IMR-90 (cell line): ENCODE data around the gene MTFR1L. TPM values are rescaled to one million over a fixed set of nuclear protein-coding genes. Genes with fewer than 3 reads are reported as not detected.

ENCODE experiments used
- ATAC-seq: fragments of 200-7000 bp; cut with Tn5 transposase; 2 replicates; pipeline ENCODE4 v1.9.1; 2020; ENCODE audit warnings: low read depth, mild to moderate bottlenecking, moderate library complexity
- BruUV-seq: library from RNA; stranded (reverse); fragments of 400-500 nt; replicated peaks from 2 replicates; lab custom pipeline; 2021; lab: Mats Ljungman, UMichigan
- CTCF ChIA-PET: fragments of 300-600 bp; formaldehyde crosslinking; extraction: SDS; loops from one replicate; lab custom pipeline; 2021; ENCODE audit warnings: antibody characterized with exemption; lab: Yijun Ruan, JAX
- POLR2A ChIA-PET: fragments of 300-600 bp; sonication (Branson Sonifier 250); formaldehyde crosslinking; loops from one replicate; lab custom pipeline; 2022; ENCODE audit warnings: antibody characterized with exemption; ENCODE audit not compliant: unreplicated experiment; lab: Charles Lee
- DNase-seq: peaks from one replicate; pipeline ENCODE4 v3.0.0; 2013
- H2AFZ ChIP-seq: replicated peaks from 2 replicates; pipeline ENCODE3; 2013; ENCODE audit warnings: low read length, mild to moderate bottlenecking; ENCODE audit not compliant: poor library complexity
- H2AK5ac ChIP-seq: 2 replicates; pipeline ENCODE4 v1.6.1; 2013; ENCODE audit warnings: low read depth, low read length, inconsistent platforms
- H2AK9ac ChIP-seq: replicated peaks from 2 replicates; pipeline ENCODE3; 2013; ENCODE audit warnings: mild to moderate bottlenecking, low read depth, low read length, moderate library complexity; ENCODE audit not compliant: poor library complexity
- H2BK120ac ChIP-seq: 2 replicates; pipeline ENCODE4 v1.6.1; 2013; ENCODE audit warnings: low read depth, low read length, inconsistent platforms
- H2BK15ac ChIP-seq: 3 replicates; pipeline ENCODE4 v1.6.1; 2013; ENCODE audit warnings: low read depth, low read length, inconsistent platforms
- H2BK20ac ChIP-seq: 2 replicates; pipeline ENCODE4 v1.6.1; 2013; ENCODE audit warnings: low read depth, mild to moderate bottlenecking, inconsistent platforms, low read length, moderate library complexity
- H2BK5ac ChIP-seq: 2 replicates; pipeline ENCODE4 v1.6.1; 2013; ENCODE audit warnings: mild to moderate bottlenecking, low read depth, low read length, inconsistent platforms; ENCODE audit not compliant: poor library complexity, severe bottlenecking
- H3K14ac ChIP-seq: replicated peaks from 2 replicates; pipeline ENCODE4 v1.6.1; 2013; ENCODE audit warnings: low read depth, low read length, inconsistent platforms
- H3K18ac ChIP-seq: 2 replicates; pipeline ENCODE4 v1.6.1; 2013; ENCODE audit warnings: low read depth, low read length, control low read depth
- H3K23ac ChIP-seq: 2 replicates; pipeline ENCODE4 v1.6.1; 2013; ENCODE audit warnings: low read depth, low read length, inconsistent platforms
- H3K27ac ChIP-seq: 2 replicates; pipeline ENCODE4 v1.5.1; 2013; ENCODE audit warnings: mild to moderate bottlenecking, control low read depth, low read length; ENCODE audit not compliant: insufficient read depth
- H3K27me3 ChIP-seq: 2 replicates; pipeline ENCODE4 v1.6.1; 2013; ENCODE audit warnings: low read length; ENCODE audit not compliant: control insufficient read depth, insufficient read depth
- H3K36me3 ChIP-seq: 2 replicates; pipeline ENCODE4 v1.6.1; 2013; ENCODE audit warnings: low read length, mixed read lengths; ENCODE audit not compliant: control insufficient read depth, insufficient read depth
- H3K4ac ChIP-seq: 2 replicates; pipeline ENCODE4 v1.6.1; 2013; ENCODE audit warnings: low read depth, low read length, inconsistent platforms
- H3K4me1 ChIP-seq: 2 replicates; pipeline ENCODE4 v1.6.1; 2013; ENCODE audit warnings: low read length, mixed read lengths; ENCODE audit not compliant: control insufficient read depth, insufficient read depth
- H3K4me2 ChIP-seq: 2 replicates; pipeline ENCODE4 v1.6.1; 2013; ENCODE audit warnings: low read depth, mild to moderate bottlenecking, control low read depth, low read length, moderate library complexity
- H3K4me3 ChIP-seq: 2 replicates; pipeline ENCODE4 v1.5.1; 2013; ENCODE audit warnings: low read depth, mild to moderate bottlenecking, control low read depth, low read length, moderate library complexity; ENCODE audit not compliant: insufficient read depth
- H3K56ac ChIP-seq: 2 replicates; pipeline ENCODE4 v1.6.1; 2013; ENCODE audit warnings: low read length, inconsistent platforms; ENCODE audit not compliant: insufficient read depth; ENCODE audit errors: extremely low read depth
- H3K79me1 ChIP-seq, 2 experiments: 2 replicates each; pipeline ENCODE4 v1.6.1; 2013; ENCODE audit warnings: low read length in 2 of 2, inconsistent platforms in 1 of 2, low read depth in 1 of 2
- H3K9ac ChIP-seq: 2 replicates; pipeline ENCODE4 v1.6.1; 2013; ENCODE audit warnings: low read depth, low read length, control low read depth
- H3K9me1 ChIP-seq: 2 replicates; pipeline ENCODE4 v1.6.1; 2013; ENCODE audit warnings: low read length, inconsistent platforms; ENCODE audit not compliant: insufficient read depth
- H3K9me3 ChIP-seq: 2 replicates; pipeline ENCODE4 v1.6.1; 2013; ENCODE audit warnings: low read length; ENCODE audit not compliant: control insufficient read depth, insufficient read depth
- H4K20me1 ChIP-seq: 2 replicates; pipeline ENCODE4 v1.6.1; 2013; ENCODE audit warnings: low read length, inconsistent platforms; ENCODE audit not compliant: insufficient read depth
- H4K5ac ChIP-seq: 2 replicates; pipeline ENCODE4 v1.6.1; 2013; ENCODE audit warnings: mild to moderate bottlenecking, low read depth, low read length, control low read depth
- H4K8ac ChIP-seq, 2 experiments: 2 replicates each; pipeline ENCODE4 v1.6.1; 2013; ENCODE audit warnings: low read depth in 2 of 2, low read length in 2 of 2, control low read depth in 1 of 2, inconsistent platforms in 1 of 2
- H4K91ac ChIP-seq: 2 replicates; pipeline ENCODE4 v1.6.1; 2013; ENCODE audit warnings: low read depth, low read length, inconsistent platforms; ENCODE audit not compliant: insufficient read depth
- BHLHE40 ChIP-seq: fragments of 150-350 bp; IDR thresholded peaks from 2 replicates; pipeline ENCODE4 v1.6.1; 2016; ENCODE audit warnings: mild to moderate bottlenecking, low read depth, low read length
- CEBPB ChIP-seq: IDR thresholded peaks from 2 replicates; pipeline ENCODE4 v1.6.1; 2012; ENCODE audit warnings: low read depth, low read length, improper control_type of control experiment
- CHD1 ChIP-seq: IDR thresholded peaks from 2 replicates; pipeline ENCODE4 v1.6.1; 2012; ENCODE audit warnings: low read depth, low read length, improper control_type of control experiment
- FOS ChIP-seq: fragments of 150-350 bp; IDR thresholded peaks from 2 replicates; pipeline ENCODE4 v1.6.1; 2016; ENCODE audit warnings: low read depth, low read length
- MAFK ChIP-seq: IDR thresholded peaks from 2 replicates; pipeline ENCODE4 v1.6.1; 2012; ENCODE audit warnings: low read depth, low read length, improper control_type of control experiment
- MAZ ChIP-seq: IDR thresholded peaks from 2 replicates; pipeline ENCODE4 v1.6.1; 2012; ENCODE audit warnings: low read depth, mild to moderate bottlenecking, low read length, improper control_type of control experiment, moderate library complexity, borderline replicate concordance
- MXI1 ChIP-seq: IDR thresholded peaks from 2 replicates; pipeline ENCODE4 v1.6.1; 2012; ENCODE audit warnings: low read depth, mild to moderate bottlenecking, low read length, moderate library complexity, borderline replicate concordance
- NFE2L2 ChIP-seq: fragments of 150-350 bp; IDR thresholded peaks from 2 replicates; pipeline ENCODE4 v1.6.1; 2016; ENCODE audit warnings: low read depth, mild to moderate bottlenecking, low read length
- POLR2A ChIP-seq: IDR thresholded peaks from 2 replicates; pipeline ENCODE4 v1.6.1; 2012; ENCODE audit warnings: mild to moderate bottlenecking, low read depth, low read length
- RAD21 ChIP-seq: IDR thresholded peaks from 2 replicates; pipeline ENCODE4 v1.6.1; 2012; ENCODE audit warnings: low read length, improper control_type of control experiment
- RCOR1 ChIP-seq: IDR thresholded peaks from 2 replicates; pipeline ENCODE4 v1.6.1; 2012; ENCODE audit warnings: mild to moderate bottlenecking, low read length, improper control_type of control experiment; ENCODE audit not compliant: insufficient replicate concordance
- RFX5 ChIP-seq: IDR thresholded peaks from 2 replicates; pipeline ENCODE4 v1.8.0; 2012; ENCODE audit warnings: low read depth, mild to moderate bottlenecking, low read length, moderate library complexity
- SMC3 ChIP-seq: fragments of 150-350 bp; IDR thresholded peaks from 2 replicates; pipeline ENCODE4 v1.6.1; 2016; ENCODE audit warnings: low read depth, mild to moderate bottlenecking, antibody characterized with exemption, low read length, moderate library complexity
- WGBS, 2 experiments: methylation state at CpG; one replicate each; pipeline versions ENCODE4 v1.1.5 to v1.1.7; 2013; ENCODE audit warnings: missing lambda C conversion rate in 2 of 2; ENCODE audit not compliant: insufficient read length in 1 of 2; ENCODE audit errors: extremely low coverage in 2 of 2; 5-methylcytosine and 5-hydroxymethylcytosine counted together
- dilution Hi-C: fragments of 300-500 bp; cut with HindIII; formaldehyde crosslinking; loops from one replicate; pipeline ENCODE4 v1.14.3; 2018; ENCODE audit warnings: low sequenced_read_pairs; ENCODE audit not compliant: unreplicated experiment
- in situ Hi-C: fragments of 300-500 bp; cut with MboI; formaldehyde crosslinking; loops from 3 replicates; pipeline ENCODE4 v1.14.3; 2019; ENCODE audit warnings: low sequenced_read_pairs, inconsistent platforms, mixed read lengths
- intact Hi-C: fragments of 100-400 bp; cut with micrococcal nuclease; formaldehyde crosslinking; loops from 2 replicates; pipeline ENCODE4 v1.10.0; 2022
- polyA plus RNA-seq, 3 experiments: library from polyadenylated mRNA; depleted of rRNA; stranded (reverse); fragments of >200 nt; gene quantifications; 2 replicates each; pipeline ENCODE4 v1.2.3, GENCODE V29; 2012; ENCODE audit warnings: low replicate concordance in 1 of 3
- total RNA-seq: library from RNA; depleted of rRNA; stranded (reverse); fragments of >200 nt; gene quantifications from 2 replicates; pipeline ENCODE4 v1.2.3, GENCODE V29; 2012
- TF ChIP-seq, protein P1 (sequence below): conservative IDR thresholded peaks from 2 replicates; pipeline ENCODE4 v1.5.1; 2012; ENCODE audit warnings: mild to moderate bottlenecking, low read depth, low read length, improper control_type of control experiment
- TF ChIP-seq, protein P2 (sequence below): fragments of 150-350 bp; IDR thresholded peaks from 2 replicates; pipeline ENCODE4 v1.6.1; 2016; ENCODE audit warnings: low read depth, mild to moderate bottlenecking, low read length, moderate library complexity, borderline replicate concordance
- TF ChIP-seq, protein P3 (sequence below): fragments of 150-350 bp; IDR thresholded peaks from 2 replicates; pipeline ENCODE4 v1.6.1; 2017; ENCODE audit warnings: mild to moderate bottlenecking, antibody characterized with exemption, low read length, low read depth

Gene MTFR1L
- total and polyA plus RNA-seq, 2 of the 4 experiments (the other 2 are of a cell fraction), result 69.1 to 69.7 TPM

DNA sequence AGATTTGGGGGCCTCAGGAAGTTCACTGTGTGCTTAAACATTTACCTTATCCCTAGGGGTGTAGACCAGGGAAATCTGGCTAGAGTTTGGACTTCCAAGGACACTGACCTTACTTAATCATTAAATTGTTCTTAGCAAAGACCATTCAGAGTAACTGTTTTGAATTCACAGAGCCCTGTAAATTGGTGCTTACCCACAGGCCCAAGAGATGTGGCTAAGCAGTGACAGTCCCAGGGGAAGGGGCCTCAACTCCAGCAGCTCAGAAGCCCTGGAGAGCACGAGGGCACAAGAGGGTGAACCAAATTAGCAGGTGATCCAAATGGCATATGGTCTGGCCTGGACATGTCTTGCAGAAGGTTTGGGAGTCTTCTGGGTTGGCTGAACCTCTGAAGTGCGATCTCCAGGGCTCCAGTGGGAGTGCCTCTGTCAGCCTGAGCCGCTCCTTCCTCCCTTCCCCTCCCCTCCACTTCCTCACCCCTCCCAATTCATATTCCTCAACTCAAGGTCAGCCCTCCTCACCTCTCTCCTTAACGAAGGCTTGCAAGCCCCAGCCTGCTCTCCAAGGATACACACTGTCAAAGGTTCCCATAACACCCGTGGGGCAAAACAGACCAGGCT is 51.4 kb downstream of the MTFR1L start:
- ChIA-PET CTCF (no interaction called here), POLR2A (interaction anchor here (0.6 kb wide), 1 partner anchor 183 kb away, joined by 3 read pairs; no protein-coding TSS in a partner anchor)
- Histone ChIP-seq H3K9me3 (no peaks in the 10 kb centered on the region), H3K4me3 (no peak overlapping the region), H3K14ac (no peak overlapping the region), H2AFZ (no peak overlapping the region), H3K4me2 (no peak overlapping the region), H3K4ac (no peak overlapping the region), H2AK9ac (no peak overlapping the region), H2BK5ac (no peak overlapping the region), H2BK15ac (no peak overlapping the region), H3K79me1 (peaks cover 44 to 52% of the 10 kb centered on the region in 2 experiments), H3K27ac (no peak overlapping the region), H2AK5ac (no peak overlapping the region), H4K20me1 (peaks cover 3% of the 10 kb centered on the region; the same call in 1 of the 2 replicates), H3K36me3 (peaks cover 18% of the 10 kb centered on the region), H4K91ac (no peak overlapping the region), H4K5ac (no peak overlapping the region), H2BK120ac (no peak overlapping the region), H4K8ac (no peak overlapping the region), H3K23ac (no peak overlapping the region), H3K9ac (no peak overlapping the region), H3K56ac (no peak overlapping the region), H3K9me1 (peaks cover 9% of the 10 kb centered on the region; the same call in 1 of the 2 replicates), H3K18ac (no peak overlapping the region), H3K4me1 (peaks cover 17% of the 10 kb centered on the region), H3K27me3 (no peaks in the 10 kb centered on the region), H2BK20ac (no peak overlapping the region)
- in situ Hi-C loops, result no loop called here
- no TSS peak for BruUV-seq
- DNase-seq (no peak), ATAC-seq (no peak)
- intact Hi-C loops, result no loop called here
- dilution Hi-C loops, result no loop called here
- WGBS, 2 experiments, result no CpG with 5 or more reads among the region's 5 CpGs
- TF ChIP-seq BHLHE40 (no peak), SMC3 (no peak), NFE2L2 (no peak), MXI1 (no peak), MAZ (no peak), RAD21 (no peak), POLR2A (no peak), FOS (no peak), CHD1 (no peak), RCOR1 (no peak), MAFK (no peak), CEBPB (no peak), RFX5 (no peak)
- TF ChIP-seq, protein P1, sequence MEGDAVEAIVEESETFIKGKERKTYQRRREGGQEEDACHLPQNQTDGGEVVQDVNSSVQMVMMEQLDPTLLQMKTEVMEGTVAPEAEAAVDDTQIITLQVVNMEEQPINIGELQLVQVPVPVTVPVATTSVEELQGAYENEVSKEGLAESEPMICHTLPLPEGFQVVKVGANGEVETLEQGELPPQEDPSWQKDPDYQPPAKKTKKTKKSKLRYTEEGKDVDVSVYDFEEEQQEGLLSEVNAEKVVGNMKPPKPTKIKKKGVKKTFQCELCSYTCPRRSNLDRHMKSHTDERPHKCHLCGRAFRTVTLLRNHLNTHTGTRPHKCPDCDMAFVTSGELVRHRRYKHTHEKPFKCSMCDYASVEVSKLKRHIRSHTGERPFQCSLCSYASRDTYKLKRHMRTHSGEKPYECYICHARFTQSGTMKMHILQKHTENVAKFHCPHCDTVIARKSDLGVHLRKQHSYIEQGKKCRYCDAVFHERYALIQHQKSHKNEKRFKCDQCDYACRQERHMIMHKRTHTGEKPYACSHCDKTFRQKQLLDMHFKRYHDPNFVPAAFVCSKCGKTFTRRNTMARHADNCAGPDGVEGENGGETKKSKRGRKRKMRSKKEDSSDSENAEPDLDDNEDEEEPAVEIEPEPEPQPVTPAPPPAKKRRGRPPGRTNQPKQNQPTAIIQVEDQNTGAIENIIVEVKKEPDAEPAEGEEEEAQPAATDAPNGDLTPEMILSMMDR, result no peak
- TF ChIP-seq, protein P2, sequence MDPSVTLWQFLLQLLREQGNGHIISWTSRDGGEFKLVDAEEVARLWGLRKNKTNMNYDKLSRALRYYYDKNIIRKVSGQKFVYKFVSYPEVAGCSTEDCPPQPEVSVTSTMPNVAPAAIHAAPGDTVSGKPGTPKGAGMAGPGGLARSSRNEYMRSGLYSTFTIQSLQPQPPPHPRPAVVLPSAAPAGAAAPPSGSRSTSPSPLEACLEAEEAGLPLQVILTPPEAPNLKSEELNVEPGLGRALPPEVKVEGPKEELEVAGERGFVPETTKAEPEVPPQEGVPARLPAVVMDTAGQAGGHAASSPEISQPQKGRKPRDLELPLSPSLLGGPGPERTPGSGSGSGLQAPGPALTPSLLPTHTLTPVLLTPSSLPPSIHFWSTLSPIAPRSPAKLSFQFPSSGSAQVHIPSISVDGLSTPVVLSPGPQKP, result no peak
- TF ChIP-seq, protein P3, sequence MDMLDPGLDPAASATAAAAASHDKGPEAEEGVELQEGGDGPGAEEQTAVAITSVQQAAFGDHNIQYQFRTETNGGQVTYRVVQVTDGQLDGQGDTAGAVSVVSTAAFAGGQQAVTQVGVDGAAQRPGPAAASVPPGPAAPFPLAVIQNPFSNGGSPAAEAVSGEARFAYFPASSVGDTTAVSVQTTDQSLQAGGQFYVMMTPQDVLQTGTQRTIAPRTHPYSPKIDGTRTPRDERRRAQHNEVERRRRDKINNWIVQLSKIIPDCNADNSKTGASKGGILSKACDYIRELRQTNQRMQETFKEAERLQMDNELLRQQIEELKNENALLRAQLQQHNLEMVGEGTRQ, result no peak
